ENCODE results near the gene URAD.

DNA sequence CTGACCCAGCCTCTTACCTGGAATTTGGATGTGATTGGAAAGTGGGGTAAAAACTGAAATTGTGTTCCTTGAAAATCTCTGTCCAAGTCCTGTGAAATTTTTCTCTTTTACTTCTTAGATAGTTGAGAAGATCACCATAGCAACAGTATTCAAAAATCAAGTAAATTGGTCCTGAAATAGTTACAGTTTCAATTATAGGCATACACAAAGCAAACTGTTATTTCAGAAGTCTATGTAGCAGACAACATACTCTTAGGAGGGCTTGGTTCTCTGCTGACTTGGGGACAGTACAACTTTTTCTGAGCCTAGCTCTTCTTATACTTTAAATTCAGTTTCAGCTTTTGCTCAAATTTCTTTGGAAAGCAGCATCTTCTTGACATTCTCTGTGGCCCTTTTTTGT lies 38.6 kb upstream of the URAD start:
- TF ChIP-seq, protein P1, sequence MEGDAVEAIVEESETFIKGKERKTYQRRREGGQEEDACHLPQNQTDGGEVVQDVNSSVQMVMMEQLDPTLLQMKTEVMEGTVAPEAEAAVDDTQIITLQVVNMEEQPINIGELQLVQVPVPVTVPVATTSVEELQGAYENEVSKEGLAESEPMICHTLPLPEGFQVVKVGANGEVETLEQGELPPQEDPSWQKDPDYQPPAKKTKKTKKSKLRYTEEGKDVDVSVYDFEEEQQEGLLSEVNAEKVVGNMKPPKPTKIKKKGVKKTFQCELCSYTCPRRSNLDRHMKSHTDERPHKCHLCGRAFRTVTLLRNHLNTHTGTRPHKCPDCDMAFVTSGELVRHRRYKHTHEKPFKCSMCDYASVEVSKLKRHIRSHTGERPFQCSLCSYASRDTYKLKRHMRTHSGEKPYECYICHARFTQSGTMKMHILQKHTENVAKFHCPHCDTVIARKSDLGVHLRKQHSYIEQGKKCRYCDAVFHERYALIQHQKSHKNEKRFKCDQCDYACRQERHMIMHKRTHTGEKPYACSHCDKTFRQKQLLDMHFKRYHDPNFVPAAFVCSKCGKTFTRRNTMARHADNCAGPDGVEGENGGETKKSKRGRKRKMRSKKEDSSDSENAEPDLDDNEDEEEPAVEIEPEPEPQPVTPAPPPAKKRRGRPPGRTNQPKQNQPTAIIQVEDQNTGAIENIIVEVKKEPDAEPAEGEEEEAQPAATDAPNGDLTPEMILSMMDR (IDR thresholded peaks at IDR 0.05): no peak
- TF ChIP-seq POLR2AphosphoS5 (IDR thresholded peaks at IDR 0.05): no peak
- no peak for TF ChIP-seq POLR2A (IDR thresholded peaks at IDR 0.05; ENCODE audit: low read depth)
